22Rv1 (cell line): ENCODE results near the gene AVPI1.
A peak's percentile ranks its signal among the peaks of the same experiment; 100 is the strongest.

Source experiments
- H3K27ac ChIP-seq: fragments of 450-650 bp; 2 replicates; pipeline ENCODE4 v1.5.1; 2017
- ZFX ChIP-seq: fragments of 450-650 bp; IDR thresholded peaks from 2 replicates; pipeline ENCODE4 v1.6.1; 2017; ENCODE audit warnings: antibody characterized with exemption, borderline replicate concordance
- TF ChIP-seq, protein P1 (sequence below): fragments of 450-650 bp; IDR thresholded peaks from 2 replicates; pipeline ENCODE4 v1.5.1; 2017; ENCODE audit warnings: mild to moderate bottlenecking

The AVPI1 gene

DNA sequence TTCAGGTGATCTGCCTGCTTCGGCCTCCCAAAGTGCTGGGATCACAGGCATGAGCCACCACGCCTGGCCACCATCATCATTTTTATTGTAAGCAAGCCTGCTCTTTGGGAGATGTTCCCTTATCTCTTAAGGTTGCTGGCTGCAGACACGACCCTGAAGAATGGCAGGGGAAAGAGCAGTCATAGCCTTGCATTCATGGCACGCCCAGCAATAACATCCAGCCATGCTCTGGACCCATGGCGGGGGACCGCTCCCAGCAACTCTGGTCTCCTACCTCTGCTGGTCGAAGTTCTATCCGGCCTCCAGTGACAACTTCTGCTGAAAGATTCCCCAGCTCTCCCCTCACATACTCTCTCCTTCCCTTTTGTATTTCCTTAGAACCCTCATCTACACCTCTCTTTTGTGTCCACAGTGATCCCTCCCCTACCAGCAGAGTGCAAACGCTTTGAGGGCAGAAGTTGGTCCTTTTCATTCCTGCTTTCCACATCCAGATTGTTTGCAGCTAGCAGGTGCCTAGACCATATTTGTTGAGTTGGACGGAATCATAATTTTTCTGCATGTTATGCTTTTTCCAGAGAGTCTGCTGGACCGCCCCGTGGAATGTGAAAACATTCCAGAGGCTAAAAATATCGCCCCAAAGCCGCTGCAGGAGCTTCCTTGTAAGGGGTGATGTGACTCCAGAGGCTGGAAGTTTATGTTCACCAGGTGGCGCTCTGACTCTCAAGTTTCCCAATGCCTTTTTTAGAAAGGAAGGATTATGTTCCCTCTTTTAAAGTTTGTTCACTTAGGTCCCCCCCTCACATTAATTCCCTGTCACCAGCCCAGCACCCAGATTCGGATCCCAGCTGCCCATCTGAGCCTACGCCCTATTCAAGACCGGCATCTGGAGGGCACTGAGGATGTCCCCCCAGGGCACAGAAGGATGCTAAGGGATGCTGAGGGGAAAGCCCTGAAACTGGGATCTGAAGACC is 22.2 kb upstream of the AVPI1 start:
- no peak overlapping the region for H3K27ac ChIP-seq
- TF ChIP-seq, protein P1, sequence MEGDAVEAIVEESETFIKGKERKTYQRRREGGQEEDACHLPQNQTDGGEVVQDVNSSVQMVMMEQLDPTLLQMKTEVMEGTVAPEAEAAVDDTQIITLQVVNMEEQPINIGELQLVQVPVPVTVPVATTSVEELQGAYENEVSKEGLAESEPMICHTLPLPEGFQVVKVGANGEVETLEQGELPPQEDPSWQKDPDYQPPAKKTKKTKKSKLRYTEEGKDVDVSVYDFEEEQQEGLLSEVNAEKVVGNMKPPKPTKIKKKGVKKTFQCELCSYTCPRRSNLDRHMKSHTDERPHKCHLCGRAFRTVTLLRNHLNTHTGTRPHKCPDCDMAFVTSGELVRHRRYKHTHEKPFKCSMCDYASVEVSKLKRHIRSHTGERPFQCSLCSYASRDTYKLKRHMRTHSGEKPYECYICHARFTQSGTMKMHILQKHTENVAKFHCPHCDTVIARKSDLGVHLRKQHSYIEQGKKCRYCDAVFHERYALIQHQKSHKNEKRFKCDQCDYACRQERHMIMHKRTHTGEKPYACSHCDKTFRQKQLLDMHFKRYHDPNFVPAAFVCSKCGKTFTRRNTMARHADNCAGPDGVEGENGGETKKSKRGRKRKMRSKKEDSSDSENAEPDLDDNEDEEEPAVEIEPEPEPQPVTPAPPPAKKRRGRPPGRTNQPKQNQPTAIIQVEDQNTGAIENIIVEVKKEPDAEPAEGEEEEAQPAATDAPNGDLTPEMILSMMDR = peak; percentile 84
- TF ChIP-seq ZFX = no peak

DNA sequence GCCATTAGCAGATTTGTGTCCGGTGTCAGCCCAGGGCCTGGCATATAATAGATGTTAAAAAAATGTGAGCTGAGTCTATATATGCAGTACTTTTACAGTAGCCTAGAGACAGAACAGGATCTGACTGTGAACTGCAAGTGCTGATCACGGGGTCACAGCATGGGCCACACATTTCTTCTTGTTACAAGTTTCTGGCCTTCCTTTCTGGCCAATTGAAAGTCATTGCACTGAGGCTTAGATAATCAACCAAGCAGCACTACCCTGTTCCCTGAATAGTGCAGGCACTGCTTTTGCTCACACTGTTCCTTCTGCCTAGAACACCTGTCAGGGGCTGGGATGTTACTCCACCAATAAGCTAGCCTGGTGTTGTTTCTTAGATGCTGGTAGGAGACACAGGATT is 21.1 kb upstream of the AVPI1 start:
- H3K27ac ChIP-seq = no peak overlapping the region
- no peak for TF ChIP-seq ZFX
- TF ChIP-seq, protein P1 = no peak

DNA sequence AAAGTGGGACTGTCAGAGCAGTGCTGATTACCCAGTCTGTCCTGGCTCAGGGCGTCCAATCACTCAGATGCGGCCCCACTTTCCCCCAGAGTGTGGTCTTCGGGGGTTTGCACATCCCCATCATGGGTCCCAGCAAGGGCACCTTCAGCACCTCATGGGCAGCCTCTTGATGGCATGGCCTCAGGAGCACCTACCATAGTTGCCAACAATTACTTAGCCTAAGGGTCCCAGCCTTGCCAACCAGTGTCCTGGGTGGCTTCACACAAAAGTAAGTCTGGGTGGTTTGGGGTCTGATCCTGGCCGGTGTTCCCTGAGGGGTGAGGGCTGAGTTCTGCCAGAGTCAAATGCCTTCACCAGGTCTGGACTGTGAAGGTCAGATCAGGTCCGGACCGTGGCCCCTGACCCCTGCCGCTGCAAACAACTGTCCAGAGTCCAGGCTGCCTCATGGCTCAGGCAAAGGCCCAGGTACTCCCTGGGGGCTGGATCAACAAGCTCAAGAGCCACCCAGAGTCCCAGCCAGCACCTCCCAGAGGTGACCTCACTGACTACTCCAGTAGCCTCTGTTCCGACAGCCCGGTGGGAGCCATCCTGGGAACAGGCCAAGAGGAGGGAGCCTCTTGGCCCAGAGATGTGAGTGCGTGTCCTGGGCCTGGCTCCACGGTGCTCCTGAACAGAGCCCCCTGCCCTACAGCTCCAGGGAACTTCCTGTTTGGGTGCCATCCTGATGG is 20.3 kb upstream of the AVPI1 start:
- H3K27ac ChIP-seq = no peak overlapping the region

DNA sequence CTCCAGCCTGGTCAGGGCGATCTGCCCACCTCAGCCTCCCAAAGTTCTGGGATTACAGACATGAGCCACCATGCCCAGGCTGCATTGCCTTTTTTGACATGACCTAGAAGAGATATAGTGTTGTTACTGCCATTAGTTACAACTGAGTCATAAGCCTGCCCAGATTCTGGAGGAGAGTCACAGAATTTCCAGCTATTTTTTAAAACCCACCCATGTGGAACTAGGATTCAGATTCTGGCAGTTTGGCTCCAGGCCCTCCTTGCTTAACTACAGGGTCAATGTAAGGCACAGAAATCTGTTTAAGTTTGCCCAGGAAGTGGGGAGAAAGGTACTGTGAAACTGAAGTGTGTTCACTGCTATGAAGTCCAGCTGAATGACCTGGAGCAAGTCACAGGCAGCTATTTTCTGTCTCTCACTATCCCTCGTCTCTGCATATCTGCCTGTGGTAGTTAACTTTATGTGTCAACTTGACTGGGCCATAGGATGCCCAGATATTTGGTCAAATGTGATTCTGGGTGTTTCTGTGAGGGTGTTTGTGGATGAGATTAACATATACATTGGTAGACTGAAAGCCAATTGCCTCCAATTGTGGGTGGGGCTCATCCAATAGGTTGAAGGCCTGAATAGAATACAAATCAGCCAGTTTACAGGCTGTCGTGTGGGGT is 18.1 kb upstream of the AVPI1 start:
- TF ChIP-seq, protein P1 = no peak
- TF ChIP-seq ZFX = no peak
- no peak overlapping the region for H3K27ac ChIP-seq

More for the DNA sequence above, 20.3 kb upstream of the AVPI1 start:
- TF ChIP-seq, protein P1 = no peak
- TF ChIP-seq ZFX = no peak

DNA sequence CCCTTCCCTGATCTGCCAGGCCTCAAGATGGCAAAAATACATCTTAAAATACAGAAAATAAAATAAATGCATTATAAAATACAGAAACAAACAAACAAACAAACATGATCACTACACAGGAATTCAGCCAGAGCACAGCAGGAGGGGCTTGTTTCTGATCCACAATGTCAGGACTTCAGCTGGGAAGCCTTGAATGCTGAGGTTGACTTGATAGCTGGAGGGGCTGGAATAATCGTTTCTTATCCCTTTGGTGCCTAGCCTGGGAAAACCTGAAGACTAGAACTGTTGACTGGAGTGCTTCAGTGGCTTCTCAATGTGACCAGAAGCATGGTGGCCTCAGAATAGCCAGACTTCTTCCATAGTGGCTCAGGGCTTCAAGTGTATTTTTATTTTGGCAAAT is 17.3 kb upstream of the AVPI1 start:
- no peak overlapping the region for H3K27ac ChIP-seq
- no peak for TF ChIP-seq ZFX
- TF ChIP-seq, protein P1 = no peak

DNA sequence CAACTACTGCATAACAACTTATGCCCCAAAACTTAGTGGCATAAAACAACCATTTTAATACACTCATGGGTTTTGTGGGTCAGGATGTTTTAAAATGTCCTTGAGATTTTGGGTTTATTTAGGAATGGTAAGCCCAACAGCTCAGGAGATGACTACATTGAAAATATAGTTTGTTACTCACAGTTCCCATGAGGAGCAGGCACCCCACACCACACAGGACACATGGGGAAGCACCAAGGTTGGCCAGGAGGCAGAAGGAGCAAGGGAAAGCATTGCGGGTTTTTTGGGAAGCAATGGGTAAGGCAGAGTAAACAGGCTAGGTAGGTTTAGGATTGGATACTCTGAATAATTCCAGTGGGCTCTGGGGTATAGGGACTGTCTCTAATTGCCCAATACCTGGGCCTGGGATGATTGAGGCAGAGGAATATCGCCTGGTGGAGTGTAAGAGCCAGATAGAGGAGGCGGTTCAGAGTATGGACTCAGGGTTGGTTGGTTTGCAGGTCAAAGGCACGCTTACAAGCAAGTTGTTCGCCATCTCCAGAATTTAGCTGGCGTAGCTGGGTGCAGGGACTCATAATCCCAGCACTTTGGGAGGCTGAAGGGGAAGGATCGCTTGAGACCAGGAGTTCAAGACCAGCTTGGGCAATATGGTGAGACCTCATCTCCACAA is 16.5 kb upstream of the AVPI1 start:
- TF ChIP-seq, protein P1 = no peak
- no peak for TF ChIP-seq ZFX
- H3K27ac ChIP-seq = no peak overlapping the region
